ENCODE measurements around the gene CYB5D1. TPM values are rescaled to one million over a fixed set of nuclear protein-coding genes. Genes with fewer than 3 reads are reported as not detected.

CYB5D1 gene
- total RNA-seq, 1 experiment from 2014 or later: 18.7 TPM

- CTCF ChIA-PET: interaction anchor here (0.6 kb wide), 2 partner anchors 14 to 33 kb away, joined by 3 to 4 read pairs; no protein-coding TSS in a partner anchor
- Histone ChIP-seq H3K27ac (ENCODE audit: low read depth, low read length, poor library complexity, severe bottlenecking) (no peak overlapping the region), H3K27me3 (replicated peaks; ENCODE audit: insufficient read depth, low read depth, low read length, poor library complexity) (no peaks in the 10 kb centered on the region), H3K9me3 (ENCODE audit: low read depth, low read length, poor library complexity, severe bottlenecking) (no peaks in the 10 kb centered on the region), H3K4me3 (ENCODE audit: low read depth, low read length, poor library complexity, severe bottlenecking) (no peak overlapping the region), H3K4me1 (ENCODE audit: insufficient read depth, low read length, poor library complexity, severe bottlenecking) (peaks cover 4% of the 10 kb centered on the region), H3K36me3 (ENCODE audit: insufficient read depth, low read length, poor library complexity, severe bottlenecking) (no peaks in the 10 kb centered on the region)
- TF ChIP-seq EZH2 (IDR thresholded peaks at IDR 0.05; ENCODE audit: borderline replicate concordance, low read depth, low read length, poor library complexity, severe bottlenecking) (no peak), CTCF (conservative IDR thresholded peaks at IDR 0.05; ENCODE audit: low read depth, low read length) (no peak)
- POLR2A ChIA-PET (ENCODE audit: low non-redundant PET): interaction anchor here (0.6 kb wide), 1 partner anchor 241 kb away, joined by 19 read pairs; no protein-coding TSS in a partner anchor
- BruUV-seq (replicated peaks): no TSS peak
- no peak for DNase-seq (ENCODE audit: low spot score)
- intact Hi-C loops (cut with micrococcal nuclease; ENCODE audit: unreplicated experiment): loop anchor here (5.0 kb wide), 2 partner anchors 32 to 192 kb away; no protein-coding TSS in a partner anchor
Observed at GRCh38 chr17:7864995-7865650, 7.3 kb downstream of the CYB5D1 start.

GRCh38 chr17:7867881-7868329 is 10.1 kb downstream of the CYB5D1 start:
- TF ChIP-seq CTCF (conservative IDR thresholded peaks at IDR 0.05; ENCODE audit: low read depth, low read length) (no peak), EZH2 (IDR thresholded peaks at IDR 0.05; ENCODE audit: borderline replicate concordance, low read depth, low read length, poor library complexity, severe bottlenecking) (no peak)
- Histone ChIP-seq H3K36me3 (ENCODE audit: insufficient read depth, low read length, poor library complexity, severe bottlenecking) (no peaks in the 10 kb centered on the region), H3K9me3 (ENCODE audit: low read depth, low read length, poor library complexity, severe bottlenecking) (no peaks in the 10 kb centered on the region), H3K27ac (ENCODE audit: low read depth, low read length, poor library complexity, severe bottlenecking) (no peak overlapping the region), H3K27me3 (replicated peaks; ENCODE audit: insufficient read depth, low read depth, low read length, poor library complexity) (no peaks in the 10 kb centered on the region), H3K4me3 (ENCODE audit: low read depth, low read length, poor library complexity, severe bottlenecking) (no peak overlapping the region), H3K4me1 (ENCODE audit: insufficient read depth, low read length, poor library complexity, severe bottlenecking) (peaks cover 1% of the 10 kb centered on the region)
- no TSS peak for BruUV-seq (replicated peaks)
- ChIA-PET CTCF (no interaction called here), POLR2A (ENCODE audit: low non-redundant PET) (no interaction called here)
- DNase-seq (ENCODE audit: low spot score): no peak
- intact Hi-C loops (cut with micrococcal nuclease; ENCODE audit: unreplicated experiment): no loop called here

- no peak overlapping the region for H3K4me3 ChIP-seq (ENCODE audit: low read depth, low read length, poor library complexity, severe bottlenecking)
- no peak for DNase-seq (ENCODE audit: low spot score)
- H3K4me1 ChIP-seq (ENCODE audit: insufficient read depth, low read length, poor library complexity, severe bottlenecking): no peaks in the 10 kb centered on the region
- intact Hi-C loops (cut with micrococcal nuclease; ENCODE audit: unreplicated experiment): no loop called here
- H3K27ac ChIP-seq (ENCODE audit: low read depth, low read length, poor library complexity, severe bottlenecking): no peak overlapping the region
- no peak for TF ChIP-seq CTCF (conservative IDR thresholded peaks at IDR 0.05; ENCODE audit: low read depth, low read length)
- TF ChIP-seq EZH2 (IDR thresholded peaks at IDR 0.05; ENCODE audit: borderline replicate concordance, low read depth, low read length, poor library complexity, severe bottlenecking): no peak
- H3K9me3 ChIP-seq (ENCODE audit: low read depth, low read length, poor library complexity, severe bottlenecking): no peaks in the 10 kb centered on the region
- no peaks in the 10 kb centered on the region for H3K27me3 ChIP-seq (replicated peaks; ENCODE audit: insufficient read depth, low read depth, low read length, poor library complexity)
- ChIA-PET CTCF (no interaction called here), POLR2A (ENCODE audit: low non-redundant PET) (no interaction called here)
- no TSS peak for BruUV-seq (replicated peaks)
- H3K36me3 ChIP-seq (ENCODE audit: insufficient read depth, low read length, poor library complexity, severe bottlenecking): peaks cover 8% of the 10 kb centered on the region
Observed at GRCh38 chr17:7873051-7873450, 15.2 kb downstream of the CYB5D1 start.
